DOHH2 (cell line): Measurements from ENCODE around the gene LIMD2.

ENCODE experiments used
- H3F3A ChIP-seq: fragments of 200-600 bp; sonication (generic), shearing (Covaris generic); 2 replicates; pipeline ENCODE4 v1.6.0; 2016; ENCODE audit warnings: antibody characterized with exemption, mild to moderate bottlenecking; ENCODE audit not compliant: control insufficient read depth, insufficient read depth
- H3K27ac ChIP-seq: fragments of 200-600 bp; sonication (generic); 2 replicates; pipeline ENCODE4 v1.5.1; 2014; ENCODE audit warnings: low read depth, mild to moderate bottlenecking, low read length, moderate library complexity
- H3K27me3 ChIP-seq: fragments of 200-600 bp; sonication (generic); 2 replicates; pipeline ENCODE4 v1.6.1; 2014; ENCODE audit warnings: mild to moderate bottlenecking, low read length, mixed read lengths; ENCODE audit not compliant: control insufficient read depth
- H3K36me3 ChIP-seq: fragments of 200-600 bp; sonication (generic); 2 replicates; pipeline ENCODE4 v1.6.1; 2014; ENCODE audit warnings: mild to moderate bottlenecking, low read length, moderate library complexity, mixed read lengths; ENCODE audit not compliant: control insufficient read depth
- H3K4me1 ChIP-seq: fragments of 200-600 bp; sonication (generic); 2 replicates; pipeline ENCODE4 v1.6.1; 2014; ENCODE audit warnings: mild to moderate bottlenecking, low read length, mixed read lengths; ENCODE audit not compliant: control insufficient read depth
- H3K4me2 ChIP-seq: fragments of 200-600 bp; sonication (generic); 2 replicates; pipeline ENCODE4 v1.6.0; 2014; ENCODE audit warnings: mild to moderate bottlenecking, low read length, moderate library complexity
- H3K4me3 ChIP-seq: fragments of 200-600 bp; sonication (generic); 2 replicates; pipeline ENCODE4 v1.5.1; 2014; ENCODE audit warnings: mild to moderate bottlenecking, low read length, mixed read lengths
- H3K79me2 ChIP-seq: fragments of 200-600 bp; sonication (generic); 2 replicates; pipeline ENCODE4 v1.6.1; 2014; ENCODE audit warnings: mild to moderate bottlenecking, low read length, mixed read lengths; ENCODE audit not compliant: control insufficient read depth
- H3K9me2 ChIP-seq: fragments of 200-600 bp; sonication (generic); replicated peaks from 2 replicates; pipeline ENCODE4 v1.6.1; 2014; ENCODE audit warnings: mild to moderate bottlenecking, low read length, mixed read lengths; ENCODE audit not compliant: control insufficient read depth
- H3K9me3 ChIP-seq: fragments of 200-600 bp; sonication (generic); 2 replicates; pipeline ENCODE4 v1.6.1; 2014; ENCODE audit warnings: antibody characterized with exemption, low read length, mixed read lengths; ENCODE audit not compliant: control insufficient read depth, insufficient read depth
- H4K20me1 ChIP-seq: fragments of 200-600 bp; sonication (generic); 2 replicates; pipeline ENCODE4 v1.6.0; 2014; ENCODE audit warnings: low read depth, mild to moderate bottlenecking, antibody characterized with exemption, low read length, moderate library complexity; ENCODE audit not compliant: control insufficient read depth, insufficient read depth
- EZH2phosphoT487 ChIP-seq: fragments of 200-600 bp; sonication (generic); IDR thresholded peaks from 2 replicates; pipeline ENCODE4 v1.6.1; 2017; ENCODE audit warnings: borderline replicate concordance, mild to moderate bottlenecking, antibody characterized with exemption, low read length, moderate library complexity, mixed read lengths
- TF ChIP-seq, protein P1 (sequence below): fragments of 200-600 bp; sonication (generic); IDR thresholded peaks from one replicate; pipeline ENCODE4 v1.5.1; 2014; ENCODE audit warnings: antibody characterized with exemption, mild to moderate bottlenecking, low read depth, low read length; ENCODE audit not compliant: poor library complexity, severe bottlenecking

The LIMD2 gene

GRCh38 chr17:63701868-63702720 lies 2.2 kb upstream of the LIMD2 start:
- H3K9me3 ChIP-seq: no peaks in the 10 kb centered on the region
- no peaks in the 10 kb centered on the region for H3K27me3 ChIP-seq
- TF ChIP-seq, protein P1, sequence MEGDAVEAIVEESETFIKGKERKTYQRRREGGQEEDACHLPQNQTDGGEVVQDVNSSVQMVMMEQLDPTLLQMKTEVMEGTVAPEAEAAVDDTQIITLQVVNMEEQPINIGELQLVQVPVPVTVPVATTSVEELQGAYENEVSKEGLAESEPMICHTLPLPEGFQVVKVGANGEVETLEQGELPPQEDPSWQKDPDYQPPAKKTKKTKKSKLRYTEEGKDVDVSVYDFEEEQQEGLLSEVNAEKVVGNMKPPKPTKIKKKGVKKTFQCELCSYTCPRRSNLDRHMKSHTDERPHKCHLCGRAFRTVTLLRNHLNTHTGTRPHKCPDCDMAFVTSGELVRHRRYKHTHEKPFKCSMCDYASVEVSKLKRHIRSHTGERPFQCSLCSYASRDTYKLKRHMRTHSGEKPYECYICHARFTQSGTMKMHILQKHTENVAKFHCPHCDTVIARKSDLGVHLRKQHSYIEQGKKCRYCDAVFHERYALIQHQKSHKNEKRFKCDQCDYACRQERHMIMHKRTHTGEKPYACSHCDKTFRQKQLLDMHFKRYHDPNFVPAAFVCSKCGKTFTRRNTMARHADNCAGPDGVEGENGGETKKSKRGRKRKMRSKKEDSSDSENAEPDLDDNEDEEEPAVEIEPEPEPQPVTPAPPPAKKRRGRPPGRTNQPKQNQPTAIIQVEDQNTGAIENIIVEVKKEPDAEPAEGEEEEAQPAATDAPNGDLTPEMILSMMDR: no peak
- no peak for TF ChIP-seq EZH2phosphoT487
- peaks cover 16% of the 10 kb centered on the region for H3F3A ChIP-seq
- H3K9me2 ChIP-seq: no peaks in the 10 kb centered on the region
- peaks cover 62% of the 10 kb centered on the region for H3K79me2 ChIP-seq
- H4K20me1 ChIP-seq: peaks cover 5% of the 10 kb centered on the region; the same call in 1 of the 2 replicates
- peaks cover 74% of the 10 kb centered on the region for H3K36me3 ChIP-seq
- peak overlapping the region; percentile 100 for H3K4me2 ChIP-seq
- peak overlapping the region; percentile 94 for H3K27ac ChIP-seq
- H3K4me3 ChIP-seq: peak overlapping the region; percentile 95
- peaks cover 73% of the 10 kb centered on the region for H3K4me1 ChIP-seq

GRCh38 chr17:63701456-63701820 lies 1.5 kb upstream of the LIMD2 start:
- Histone ChIP-seq H3K27me3 (no peaks in the 10 kb centered on the region), H3K36me3 (peaks cover 78% of the 10 kb centered on the region), H3K27ac (peak overlapping the region; percentile 94), H3K9me2 (no peaks in the 10 kb centered on the region), H3K4me2 (peak overlapping the region; percentile 100), H3K4me3 (peak overlapping the region; percentile 95), H3K4me1 (peaks cover 80% of the 10 kb centered on the region), H4K20me1 (peaks cover 5% of the 10 kb centered on the region), H3K9me3 (no peaks in the 10 kb centered on the region), H3F3A (peaks cover 23% of the 10 kb centered on the region), H3K79me2 (peaks cover 67% of the 10 kb centered on the region)
- TF ChIP-seq EZH2phosphoT487: no peak
- TF ChIP-seq, protein P1: no peak

- peaks cover 29% of the 10 kb centered on the region for H3F3A ChIP-seq
- H3K4me3 ChIP-seq: peak overlapping the region; percentile 95
- H3K27me3 ChIP-seq: no peaks in the 10 kb centered on the region
- H3K9me3 ChIP-seq: no peaks in the 10 kb centered on the region
- H3K27ac ChIP-seq: peak overlapping the region; percentile 94
- H3K4me1 ChIP-seq: peaks cover 80% of the 10 kb centered on the region
- H4K20me1 ChIP-seq: peaks cover 5% of the 10 kb centered on the region
- no peaks in the 10 kb centered on the region for H3K9me2 ChIP-seq
- peaks cover 70% of the 10 kb centered on the region for H3K79me2 ChIP-seq
- no peak for TF ChIP-seq EZH2phosphoT487
- TF ChIP-seq, protein P1: peak; percentile 23
- H3K36me3 ChIP-seq: peaks cover 78% of the 10 kb centered on the region
- H3K4me2 ChIP-seq: peak overlapping the region; percentile 100
These were observed 867 bp upstream of the LIMD2 start for GRCh38 chr17:63700528-63701455.
